GM19035 (cell line): ENCODE data around the gene HIBCH.
"Not testable (repeated sequence)": the region's sequence is repeated elsewhere in the genome, so short reads cannot be mapped to it uniquely, and the experiment has no call there.

Source experiments
- ATAC-seq: cut with Tn5 transposase; IDR thresholded peaks from one replicate; pipeline ENCODE4 v1.9.1; 2021; ENCODE audit not compliant: unreplicated experiment

HIBCH gene

GRCh38 chr2:190311893-190312634, 7.6 kb downstream of the HIBCH start:
- no peak for ATAC-seq

- ATAC-seq = no peak
These were observed 11.6 kb downstream of the HIBCH start for GRCh38 chr2:190308031-190308430.

- ATAC-seq = no peak
These were observed 15.2 kb downstream of the HIBCH start for GRCh38 chr2:190304404-190304803.

- ATAC-seq = no peak
These were observed 16.0 kb downstream of the HIBCH start for GRCh38 chr2:190303647-190304046.

DNA sequence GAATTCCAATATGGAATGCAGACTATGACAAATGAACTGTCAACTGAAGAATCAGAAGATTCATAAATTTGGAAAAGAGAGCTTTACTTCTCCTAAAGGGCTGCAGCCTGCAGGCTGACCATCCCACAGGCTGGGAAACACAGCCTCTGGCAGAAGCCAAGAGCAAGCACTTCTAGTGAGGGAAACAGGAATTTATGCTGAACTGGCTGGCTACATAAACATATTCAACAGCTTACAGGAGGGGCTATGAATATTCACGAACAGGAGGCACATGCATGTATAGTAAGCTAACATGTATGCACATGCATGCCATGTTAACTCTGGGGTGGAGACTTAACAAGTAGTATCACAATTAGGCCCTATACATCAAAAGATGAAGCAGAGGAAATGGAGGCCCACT, 17.6 kb downstream of the HIBCH start:
- no peak for ATAC-seq

DNA sequence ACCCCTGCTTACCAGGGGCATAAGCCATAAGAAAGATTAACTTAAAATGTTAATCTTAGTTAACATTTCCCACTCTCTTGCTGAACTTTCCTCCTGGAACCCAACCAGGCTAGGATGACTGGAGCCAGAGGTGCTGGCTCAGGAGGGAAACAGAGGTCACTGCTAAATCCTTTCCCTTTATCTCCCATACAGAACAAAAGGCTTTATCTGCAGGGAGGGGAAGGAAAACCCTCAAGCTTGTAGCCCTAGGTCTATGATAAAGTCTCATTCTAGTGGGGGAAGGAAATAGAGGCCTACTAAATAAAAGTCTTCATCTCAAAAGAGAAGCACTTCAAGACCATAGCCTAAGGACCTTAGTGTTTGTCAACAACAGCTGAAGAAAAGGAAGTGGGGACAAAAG, 18.6 kb downstream of the HIBCH start:
- ATAC-seq = no peak

- not testable (repeated sequence) for ATAC-seq
These were observed 21.7 kb downstream of the HIBCH start for GRCh38 chr2:190297880-190298279.

DNA sequence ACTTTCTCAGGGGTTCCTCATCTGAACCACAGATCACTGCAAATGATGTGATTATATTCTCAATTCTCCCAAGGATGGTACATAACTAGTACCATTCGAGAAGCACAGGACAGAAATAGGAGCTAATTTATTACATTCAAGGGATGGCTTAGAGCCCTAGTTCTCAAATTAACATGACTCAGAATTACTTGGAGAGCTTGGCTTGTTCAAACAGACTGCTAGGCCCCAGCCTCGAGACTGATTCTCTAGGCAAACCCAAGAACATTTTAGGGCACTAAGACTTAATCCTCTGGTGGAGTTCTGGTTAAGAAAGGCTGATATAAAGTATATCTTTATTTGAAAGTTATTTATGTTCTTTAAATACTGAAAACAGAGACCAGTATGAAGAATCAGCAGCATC, 35.8 kb downstream of the HIBCH start:
- ATAC-seq = no peak

DNA sequence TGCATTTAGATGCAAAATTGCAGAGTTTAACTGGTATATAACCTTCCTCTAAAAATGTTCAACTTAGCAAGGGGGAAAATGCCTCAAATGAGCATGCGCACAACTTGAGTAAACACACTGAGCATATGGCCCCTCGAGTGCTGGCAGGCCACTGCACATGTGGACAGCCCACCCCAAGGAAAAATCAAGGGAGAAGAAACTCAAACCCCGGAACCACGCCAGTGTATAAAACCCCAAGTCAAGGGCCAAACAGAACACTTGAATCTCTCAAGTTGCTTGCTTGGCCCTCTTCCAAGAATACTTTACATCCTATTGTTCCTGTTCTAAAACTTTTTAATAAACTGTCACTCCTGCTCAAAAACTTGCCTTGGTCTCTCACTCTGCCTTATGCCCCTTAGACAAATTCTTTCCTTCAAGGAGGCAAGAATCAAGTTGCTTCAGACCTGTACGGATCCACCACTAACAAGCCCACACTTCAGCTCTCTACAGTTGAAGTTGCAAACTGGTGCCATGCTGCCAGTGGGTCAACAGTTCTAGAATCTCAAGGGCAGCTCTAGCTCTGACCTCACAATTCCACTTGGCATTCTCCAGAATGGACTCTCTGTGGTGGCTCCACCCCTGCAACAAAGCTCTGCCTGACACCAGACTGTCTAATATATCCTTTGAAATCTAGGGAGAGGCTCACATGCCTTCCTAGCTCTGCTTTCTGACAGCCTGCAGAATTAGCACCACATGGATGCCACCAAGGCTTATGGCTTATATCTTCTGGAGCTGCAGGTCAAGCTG, 38.9 kb downstream of the HIBCH start:
- ATAC-seq = no peak

GRCh38 chr2:190279256-190280134, 40.1 kb downstream of the HIBCH start:
- ATAC-seq = not testable (repeated sequence)

GRCh38 chr2:190277234-190278112, 42.2 kb downstream of the HIBCH start:
- ATAC-seq = no peak

- no peak for ATAC-seq
These were observed 47.2 kb downstream of the HIBCH start for GRCh38 chr2:190272457-190272842.

- ATAC-seq = no peak
These were observed 47.7 kb downstream of the HIBCH start for GRCh38 chr2:190271783-190272456.

GRCh38 chr2:190270298-190270697, 49.3 kb downstream of the HIBCH start:
- ATAC-seq = no peak

DNA sequence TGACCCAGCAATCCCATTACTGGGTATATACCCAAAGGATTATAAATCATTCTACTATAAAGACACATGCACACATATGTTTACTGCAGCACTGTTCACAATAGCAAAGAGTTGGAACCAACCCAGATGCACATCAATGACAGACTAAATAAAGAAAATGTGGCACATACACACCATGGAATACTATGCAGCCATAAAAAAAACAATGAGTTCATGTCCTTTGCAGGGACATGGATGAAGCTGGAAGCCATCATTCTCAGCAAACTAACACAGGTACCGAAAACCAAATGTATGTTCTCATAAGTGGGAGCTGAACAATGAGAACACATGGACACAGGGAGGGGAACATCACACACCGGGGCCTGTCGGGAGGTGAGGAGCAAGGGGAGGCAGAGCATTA, 49.9 kb downstream of the HIBCH start:
- not testable (repeated sequence) for ATAC-seq

GRCh38 chr2:190267302-190267701, 52.3 kb downstream of the HIBCH start:
- no peak for ATAC-seq

DNA sequence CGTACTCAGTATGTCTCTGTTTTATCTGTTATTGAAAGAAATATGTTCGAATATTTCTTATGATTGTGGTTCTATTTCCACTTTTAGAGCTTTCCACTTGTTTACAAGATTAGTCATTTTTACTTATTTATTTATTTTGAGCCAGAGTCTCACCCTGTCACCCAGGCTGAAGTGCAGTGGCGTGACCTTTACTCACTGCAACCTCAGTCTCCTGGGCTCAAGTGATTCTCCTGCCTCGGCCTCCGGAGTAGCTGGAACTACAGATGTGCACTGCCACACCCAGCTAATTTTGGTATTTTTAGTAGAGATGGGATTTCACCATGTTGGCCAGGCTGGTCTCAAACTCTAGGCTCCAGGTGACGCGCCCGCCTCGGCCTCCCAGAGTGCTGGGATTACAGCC, 53.3 kb downstream of the HIBCH start:
- ATAC-seq = no peak

GRCh38 chr2:190261851-190262250, 57.8 kb downstream of the HIBCH start:
- no peak for ATAC-seq

- ATAC-seq = no peak
These were observed 63.5 kb downstream of the HIBCH start for GRCh38 chr2:190256087-190256486.

DNA sequence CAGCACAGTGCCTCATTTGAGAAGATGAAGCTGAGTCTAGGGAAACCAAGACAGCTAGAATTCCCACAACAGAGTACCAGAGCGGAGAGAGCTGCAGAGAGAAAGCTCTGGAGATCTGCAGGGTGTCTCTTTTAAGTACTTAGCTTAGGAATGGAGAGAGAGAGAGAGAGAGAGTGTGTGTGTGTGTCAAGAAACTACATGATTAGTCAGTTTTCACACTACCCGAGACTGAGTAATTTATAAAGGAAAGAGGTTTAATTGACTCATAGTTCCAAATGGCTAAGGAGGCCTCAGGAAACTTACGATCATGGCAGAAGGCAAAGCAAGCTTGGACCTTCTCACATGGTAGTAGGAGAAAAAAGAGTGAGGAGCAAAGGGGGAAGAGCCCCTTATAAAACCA, 64.0 kb downstream of the HIBCH start:
- no peak for ATAC-seq
